NCI-H146 (cell line): ENCODE measurements around the gene RARS2.
"Not testable (repeated sequence)": the region's sequence is repeated elsewhere in the genome, so short reads cannot be mapped to it uniquely, and the experiment has no call there.

Experiments
- DNase-seq: peaks from one replicate; lab custom pipeline; 2025; lab: John Stamatoyannopoulos, UW

The RARS2 gene

DNA sequence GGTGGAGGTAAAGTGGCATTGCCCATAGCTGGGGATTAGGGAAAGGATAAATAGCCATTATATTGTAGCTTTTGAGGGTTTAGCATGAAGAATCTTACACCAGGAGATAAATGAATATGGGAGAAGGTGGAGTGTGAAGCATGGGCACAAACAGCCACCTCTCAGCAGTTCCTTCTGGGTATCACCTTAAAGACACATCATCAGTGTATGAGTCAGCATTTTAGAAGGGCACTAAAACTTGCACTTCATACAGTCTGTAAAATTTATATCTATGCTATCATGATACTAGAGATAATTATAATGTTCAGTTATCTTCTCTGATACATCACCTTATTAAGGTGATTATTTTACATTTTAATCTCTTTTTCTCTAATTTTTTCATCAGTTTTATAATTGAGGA lies 91.7 kb downstream of the RARS2 start:
- no peak for DNase-seq

DNA sequence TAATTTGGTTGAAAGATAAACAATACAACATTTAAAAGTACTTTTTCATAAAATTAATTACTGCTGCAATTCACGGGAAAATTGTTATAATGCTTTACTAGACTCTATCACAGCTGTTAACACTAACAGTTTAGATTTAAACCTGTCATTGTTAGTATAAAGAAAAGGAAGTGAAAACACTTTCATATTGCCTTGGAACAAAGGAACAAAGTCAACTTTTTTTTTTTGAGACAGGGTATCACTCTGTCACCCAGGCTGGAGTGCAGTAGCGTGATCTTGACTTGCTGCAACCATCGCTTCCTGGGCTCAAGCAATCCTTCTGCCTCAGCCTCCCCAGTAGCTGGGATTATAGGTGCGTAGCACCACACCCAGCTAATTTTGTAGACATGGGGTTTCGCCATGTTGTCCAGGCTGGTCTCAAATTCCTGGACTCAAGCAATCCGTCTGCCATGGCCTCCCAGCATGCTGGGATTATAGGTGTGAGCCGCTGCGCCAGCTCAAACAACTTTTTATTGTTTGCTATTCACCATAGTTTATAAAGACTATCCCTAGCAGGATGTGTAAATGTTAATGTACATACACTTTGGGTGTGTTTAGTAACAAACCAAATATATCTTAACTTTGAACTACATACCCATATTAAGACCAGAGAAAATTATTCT lies 94.9 kb downstream of the RARS2 start:
- no peak for DNase-seq

DNA sequence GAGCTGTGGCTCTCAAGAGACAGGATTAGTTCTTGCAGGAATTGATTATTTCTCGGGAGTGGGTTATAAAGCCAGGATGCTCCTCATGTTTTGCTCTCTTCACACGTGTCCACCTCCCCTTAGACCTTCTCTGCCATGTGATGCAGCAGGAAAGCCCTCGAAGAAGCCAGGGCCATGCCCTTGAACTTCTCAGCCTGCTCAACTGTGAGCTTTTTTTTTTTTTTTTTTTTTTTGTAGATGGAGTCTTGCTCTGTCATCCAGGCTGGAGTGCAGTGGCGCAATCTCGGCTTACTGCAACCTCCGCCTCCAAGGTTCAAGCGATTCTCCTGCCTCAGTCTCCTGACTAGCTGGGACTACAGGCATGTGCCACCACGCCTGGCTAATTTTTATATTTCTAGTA lies 100.5 kb downstream of the RARS2 start:
- DNase-seq, result not testable (repeated sequence)

DNA sequence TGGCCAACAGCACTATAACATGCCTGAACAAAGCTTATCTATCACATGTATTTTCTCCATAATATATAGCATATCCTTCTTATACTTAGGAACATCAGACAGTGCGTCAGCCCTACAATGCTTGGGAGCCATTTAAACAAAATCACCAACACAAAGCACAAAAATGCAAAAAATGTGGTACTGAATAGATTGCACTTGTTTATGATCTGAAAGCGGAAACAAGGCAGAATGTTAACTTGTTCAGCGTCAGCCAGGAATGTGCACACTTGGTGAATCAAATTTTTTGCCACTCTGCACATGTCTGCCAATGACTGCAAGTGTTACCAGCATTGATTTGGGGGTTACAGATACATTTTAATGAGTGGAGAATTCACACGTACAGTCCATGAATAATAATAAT lies 102.2 kb downstream of the RARS2 start:
- DNase-seq, result no peak

DNA sequence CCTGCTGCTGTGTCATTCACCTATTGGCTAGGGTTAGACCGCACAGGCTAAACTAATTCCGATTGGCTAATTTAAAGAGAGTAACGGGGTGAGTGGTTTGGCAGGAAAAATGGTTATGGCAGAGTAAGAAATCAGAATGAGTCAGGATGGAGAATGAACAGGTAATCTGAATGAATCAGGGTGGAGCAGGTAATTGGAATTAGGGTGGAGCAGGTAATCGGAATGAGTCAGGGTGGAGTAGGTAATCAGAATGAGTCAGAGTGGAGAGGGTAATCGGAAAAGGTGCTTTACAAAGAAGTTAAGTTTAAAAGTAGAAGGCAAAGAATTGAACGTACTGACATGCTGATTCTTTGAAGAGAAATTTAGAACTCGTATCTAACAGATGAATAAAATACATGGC lies 105.3 kb downstream of the RARS2 start:
- DNase-seq, result no peak

DNA sequence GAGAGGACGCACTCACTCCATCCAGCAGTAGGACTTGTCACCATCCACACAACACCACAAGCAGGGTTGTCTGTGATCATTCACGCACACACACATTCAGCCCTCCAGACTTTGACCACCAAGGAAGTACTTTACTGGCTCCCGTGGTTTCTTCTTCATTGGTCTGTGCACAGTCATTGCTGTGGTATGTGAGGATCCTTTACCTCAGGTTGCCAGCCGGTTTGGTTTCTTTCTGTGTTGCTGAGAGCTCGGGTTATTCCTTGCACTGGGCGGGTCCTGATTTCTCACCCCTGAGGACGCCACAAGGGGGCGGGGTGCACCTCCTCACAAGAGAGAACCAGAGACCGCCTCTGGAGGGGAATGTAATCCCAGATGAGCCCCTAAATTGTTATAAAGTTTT lies 105.9 kb downstream of the RARS2 start:
- no peak for DNase-seq

DNA sequence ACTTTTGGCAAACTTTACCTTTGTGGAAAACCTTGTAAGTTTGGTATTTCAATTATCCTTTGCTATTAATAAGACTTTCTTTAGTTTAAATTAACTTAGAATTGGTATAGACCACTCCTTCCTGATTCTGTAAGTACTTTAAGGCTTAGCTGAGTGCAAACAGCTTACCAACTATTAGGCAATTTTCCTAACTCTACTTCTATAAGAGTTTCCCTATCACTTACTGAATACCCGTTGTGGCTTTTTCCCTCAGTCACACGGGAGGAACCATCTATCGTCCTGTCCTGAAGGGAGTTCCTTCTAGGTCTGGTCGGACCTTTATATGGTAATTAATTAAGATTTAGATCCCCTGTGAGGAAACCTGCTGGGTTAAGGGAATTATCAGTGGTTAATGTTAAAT lies 107.4 kb downstream of the RARS2 start:
- no peak for DNase-seq

DNA sequence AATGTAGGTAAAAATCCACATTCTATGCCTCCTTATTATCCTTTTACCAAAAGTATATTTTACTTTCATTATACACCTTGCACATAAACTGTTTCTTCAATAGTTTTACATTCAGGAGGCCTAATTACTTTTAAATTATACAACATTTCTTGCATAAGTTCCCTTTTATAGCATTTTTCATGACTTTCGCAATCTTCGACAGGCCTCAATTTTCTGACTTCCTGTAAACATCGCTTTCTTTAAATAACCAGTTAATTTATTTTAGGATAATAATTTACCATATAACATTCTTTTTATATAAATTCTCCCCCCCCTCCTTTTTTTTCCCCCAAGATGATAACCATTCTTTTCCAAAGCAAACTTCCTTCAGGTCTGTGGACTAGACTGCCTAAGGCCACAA lies 107.9 kb downstream of the RARS2 start:
- DNase-seq, result no peak

DNA sequence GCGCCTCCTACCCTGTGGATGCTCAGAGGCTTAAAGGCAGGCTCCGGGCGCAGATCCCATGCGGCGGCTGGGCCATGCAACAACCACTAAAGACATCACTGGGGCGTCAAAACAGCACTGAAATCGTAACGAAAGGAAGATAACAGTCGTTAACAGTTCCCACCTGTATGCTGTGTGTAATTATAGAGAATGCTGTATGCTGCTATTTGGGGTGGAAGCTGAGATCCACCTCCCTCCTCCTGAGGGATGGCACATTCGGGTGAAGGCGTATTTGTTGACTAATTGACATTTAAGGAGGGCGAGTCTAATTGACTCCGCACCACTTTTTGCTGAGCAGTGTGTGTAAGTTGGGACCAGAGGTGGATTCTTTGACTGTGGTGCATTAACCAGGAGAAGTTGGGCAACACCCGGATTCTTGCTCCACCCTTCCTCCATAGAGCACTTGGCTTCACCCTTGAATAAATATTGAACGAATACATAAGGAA lies 116.3 kb downstream of the RARS2 start:
- DNase-seq, result peak; percentile 41

DNA sequence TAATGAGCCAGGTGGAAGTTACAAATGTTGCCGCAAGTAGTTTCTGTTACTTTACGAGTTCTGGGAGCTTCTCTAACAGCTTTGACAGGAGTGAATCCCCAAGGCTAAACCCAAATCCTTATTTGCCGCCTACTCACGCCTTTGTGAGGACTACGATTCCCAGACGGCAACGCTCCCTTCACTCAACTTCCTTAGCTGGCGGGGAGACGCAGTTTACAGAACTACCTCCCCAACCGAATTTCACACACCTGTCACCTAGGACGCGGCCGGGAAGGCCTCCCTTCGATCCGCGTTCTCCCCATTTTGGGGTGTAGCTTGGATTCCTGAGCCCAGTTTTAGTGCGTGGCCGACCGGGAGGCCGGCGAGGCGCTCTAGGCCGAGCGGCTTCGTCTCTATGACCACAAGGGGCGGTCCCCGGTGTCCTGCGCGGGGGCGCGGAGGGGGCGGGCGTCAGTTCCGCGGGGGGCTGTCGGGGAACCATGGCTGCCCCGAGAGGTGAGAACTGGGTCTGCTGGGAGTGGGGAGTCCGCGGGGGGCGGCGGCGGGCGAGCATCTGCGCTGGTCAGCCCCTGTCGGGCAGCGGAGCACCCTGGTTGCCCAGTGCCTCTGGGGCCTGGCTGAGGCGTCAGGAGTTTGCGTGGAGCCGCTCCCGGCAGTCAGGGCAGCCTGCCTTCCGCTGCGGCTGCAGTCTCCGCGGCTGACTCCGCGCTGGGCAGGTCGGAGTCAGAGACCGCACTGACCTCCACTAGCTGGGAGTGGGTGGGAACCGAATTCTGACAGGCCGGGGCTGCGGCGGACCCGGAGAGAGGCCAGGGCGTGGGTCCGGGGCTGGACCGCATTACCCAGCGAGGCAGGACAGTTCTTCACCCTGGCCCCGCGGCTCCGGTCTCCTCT lies 117.0 kb downstream of the RARS2 start, which contains the start of gene SLC35A1:
Gene SLC35A1 (plus strand): TSS at position 450 of the 894 bp plus-strand sequence. CDS start 30 bp downstream, at position 480.
- peak; percentile 88 for DNase-seq

DNA sequence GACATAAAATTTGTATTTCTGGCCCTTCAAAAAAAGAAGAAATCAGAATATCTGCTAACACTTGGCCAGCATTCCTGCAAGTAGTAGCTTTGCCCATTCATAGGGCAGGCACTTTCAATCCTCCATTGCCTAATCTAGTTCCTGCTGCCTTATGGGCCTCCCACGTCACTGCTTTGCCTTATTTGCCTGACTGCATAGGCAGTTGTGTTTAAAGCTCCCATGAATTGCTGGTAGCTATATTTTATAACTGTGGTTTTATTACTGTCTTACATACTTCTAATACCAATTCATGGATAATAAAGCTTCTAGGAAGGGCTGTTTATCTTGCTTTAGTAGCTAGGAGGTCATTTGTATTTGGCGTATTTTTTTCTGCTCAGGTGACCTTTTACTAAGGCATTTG lies 124.7 kb downstream of the RARS2 start:
- no peak for DNase-seq
